Measurements from ENCODE around the gene POLA1.

POLA1 gene

GRCh38 chrX:24657671-24658386 lies 35.9 kb upstream of the POLA1 start:
- no peak for TF ChIP-seq CTCF (IDR thresholded peaks at IDR 0.05; ENCODE audit: extremely low read depth, missing control alignments)
- no peak for DNase-seq (ENCODE audit: low spot score)

GRCh38 chrX:24658421-24658820 lies 35.3 kb upstream of the POLA1 start:
- TF ChIP-seq CTCF (IDR thresholded peaks at IDR 0.05; ENCODE audit: extremely low read depth, missing control alignments) = no peak
- no peak for DNase-seq (ENCODE audit: low spot score)

GRCh38 chrX:24659106-24659505 lies 34.6 kb upstream of the POLA1 start:
- no peak for TF ChIP-seq CTCF (IDR thresholded peaks at IDR 0.05; ENCODE audit: extremely low read depth, missing control alignments)
- no peak for DNase-seq (ENCODE audit: low spot score)

- no peak for TF ChIP-seq CTCF (IDR thresholded peaks at IDR 0.05; ENCODE audit: extremely low read depth, missing control alignments)
- no peak for DNase-seq (ENCODE audit: low spot score)
These were observed 34.1 kb upstream of the POLA1 start for GRCh38 chrX:24659646-24660045.

- TF ChIP-seq CTCF (IDR thresholded peaks at IDR 0.05; ENCODE audit: extremely low read depth, missing control alignments) = no peak
- DNase-seq (ENCODE audit: low spot score) = no peak
These were observed 32.4 kb upstream of the POLA1 start for GRCh38 chrX:24661292-24661691.

GRCh38 chrX:24662352-24662751 lies 31.4 kb upstream of the POLA1 start:
- DNase-seq (ENCODE audit: low spot score) = no peak
- TF ChIP-seq CTCF (IDR thresholded peaks at IDR 0.05; ENCODE audit: extremely low read depth, missing control alignments) = no peak

GRCh38 chrX:24668111-24668510 lies 25.6 kb upstream of the POLA1 start:
- DNase-seq (ENCODE audit: low spot score) = no peak
- no peak for TF ChIP-seq CTCF (IDR thresholded peaks at IDR 0.05; ENCODE audit: extremely low read depth, missing control alignments)

Measured in GM20000 (cell line).